NCI-H2029 (cell line): ENCODE results near the gene ADH7.
"Not testable (repeated sequence)": the region's sequence is repeated elsewhere in the genome, so short reads cannot be mapped to it uniquely, and the experiment has no call there.

Experiments used
- DNase-seq: peaks from one replicate; lab custom pipeline; 2025; lab: John Stamatoyannopoulos, UW

The ADH7 gene

GRCh38 chr4:99415762-99416161, 19.4 kb downstream of the ADH7 start:
- not testable (repeated sequence) for DNase-seq

- not testable (repeated sequence) for DNase-seq
Measured at GRCh38 chr4:99414902-99415301, 20.2 kb downstream of the ADH7 start.

GRCh38 chr4:99414401-99414800, 20.7 kb downstream of the ADH7 start:
- no peak for DNase-seq

- DNase-seq = no peak
Measured at GRCh38 chr4:99413140-99413539, 22.0 kb downstream of the ADH7 start.

GRCh38 chr4:99411041-99411440, 24.1 kb downstream of the ADH7 start:
- no peak for DNase-seq

GRCh38 chr4:99410075-99410474, 25.1 kb downstream of the ADH7 start:
- no peak for DNase-seq

GRCh38 chr4:99408346-99408745, 26.8 kb downstream of the ADH7 start:
- DNase-seq = no peak

- peak; percentile 14 for DNase-seq
Measured at GRCh38 chr4:99405433-99406115, 29.6 kb downstream of the ADH7 start.

- no peak for DNase-seq
Measured at GRCh38 chr4:99404595-99405287, 30.4 kb downstream of the ADH7 start.

GRCh38 chr4:99403380-99404184, 31.6 kb downstream of the ADH7 start:
- DNase-seq = no peak

GRCh38 chr4:99402765-99403164, 32.4 kb downstream of the ADH7 start:
- no peak for DNase-seq

GRCh38 chr4:99400831-99401230, 34.3 kb downstream of the ADH7 start:
- DNase-seq = no peak

- DNase-seq = no peak
Measured at GRCh38 chr4:99399017-99399416, 36.1 kb downstream of the ADH7 start.

- DNase-seq = no peak
Measured at GRCh38 chr4:99395595-99396364, 39.4 kb downstream of the ADH7 start.

GRCh38 chr4:99394896-99395295, 40.2 kb downstream of the ADH7 start:
- no peak for DNase-seq

GRCh38 chr4:99390055-99390454, 45.1 kb downstream of the ADH7 start:
- DNase-seq = no peak

- DNase-seq = no peak
Measured at GRCh38 chr4:99389606-99390005, 45.5 kb downstream of the ADH7 start.

- no peak for DNase-seq
Measured at GRCh38 chr4:99383833-99384392, 51.2 kb downstream of the ADH7 start.

GRCh38 chr4:99383399-99383798, 51.7 kb downstream of the ADH7 start:
- no peak for DNase-seq

- DNase-seq = no peak
Measured at GRCh38 chr4:99382745-99383360, 52.3 kb downstream of the ADH7 start.

- DNase-seq = no peak
Measured at GRCh38 chr4:99381588-99382175, 53.5 kb downstream of the ADH7 start.
